B cell (primary cell): ENCODE data around the gene EEF1A2. TPM values are rescaled to one million over a fixed set of nuclear protein-coding genes. Genes with fewer than 3 reads are reported as not detected.

Experiments
- ATAC-seq: fragments of 200-7000 bp; cut with Tn5 transposase; one replicate; pipeline ENCODE4 v1.10.0; 2021; ENCODE audit warnings: low read depth, mild to moderate bottlenecking, moderate number of reproducible peaks, moderate library complexity
- CTCF ChIA-PET: fragments of 350-600 bp; sonication (Branson Sonifier 250); formaldehyde crosslinking; loops from one replicate; lab custom pipeline; 2021; ENCODE audit warnings: antibody characterized with exemption, inconsistent platforms; lab: Charles Lee
- POLR2A ChIA-PET: fragments of 350-600 bp; sonication (Branson Sonifier 250); formaldehyde crosslinking; loops from one replicate; lab custom pipeline; 2021; ENCODE audit warnings: antibody characterized with exemption; lab: Charles Lee
- DNase-seq: peaks from one replicate; pipeline ENCODE4 v3.0.0; 2013
- H2AFZ ChIP-seq: 2 replicates; pipeline ENCODE4 v1.6.1; 2012; ENCODE audit warnings: mild to moderate bottlenecking, low read depth, low read length; ENCODE audit not compliant: insufficient read depth, poor library complexity, severe bottlenecking
- H3K27ac ChIP-seq, 2 donors: 1 replicate in 1 of 2; 2 replicates in 1 of 2; pipeline ENCODE4 v1.5.1; 2012 to 2013; ENCODE audit warnings: low read length in 2 of 2, mild to moderate bottlenecking in 2 of 2, moderate library complexity in 1 of 2
- H3K27me3 ChIP-seq, 4 experiments: fragments of 200-600 bp in 1 of 4; sonication (generic) in 1 of 4; replicated peaks in 1 of 4; 1 replicate in 2 of 4; 2 replicates in 2 of 4; pipeline versions ENCODE4 v1.6.1 to v1.7.0; 2013 to 2016; ENCODE audit warnings: low read length in 3 of 4, mild to moderate bottlenecking in 2 of 4, mixed read lengths in 1 of 4, moderate library complexity in 1 of 4; ENCODE audit not compliant: insufficient read depth in 4 of 4, control insufficient read depth in 3 of 4; ENCODE audit errors: control extremely low read depth in 1 of 4
- H3K36me3 ChIP-seq, 2 experiments: replicated peaks in 1 of 2; 1 replicate in 1 of 2; 2 replicates in 1 of 2; pipeline versions ENCODE4 v1.6.1 to v1.7.1; 2013; ENCODE audit warnings: low read length in 1 of 2; ENCODE audit not compliant: insufficient read depth in 2 of 2, control insufficient read depth in 1 of 2; ENCODE audit errors: control extremely low read depth in 1 of 2, extremely low read depth in 1 of 2
- H3K4me1 ChIP-seq, 2 donors: fragments of 200-600 bp in 1 of 2; sonication (generic) in 1 of 2; 1 replicate in 1 of 2; 2 replicates in 1 of 2; pipeline versions ENCODE4 v1.5.1 to v1.6.1; 2013 to 2017; ENCODE audit warnings: low read length in 2 of 2; ENCODE audit not compliant: control insufficient read depth in 2 of 2, insufficient read depth in 2 of 2
- H3K4me2 ChIP-seq: replicated peaks from 2 replicates; pipeline ENCODE3; 2012; ENCODE audit warnings: mild to moderate bottlenecking, low read depth, low read length; ENCODE audit not compliant: poor library complexity, severe bottlenecking
- H3K4me3 ChIP-seq, 5 experiments: fragments of 200-600 bp in 1 of 5; sonication (generic) in 1 of 5; 1 replicate in 3 of 5; 2 replicates in 2 of 5; pipeline versions ENCODE4 v1.5.1 to v1.7.0; 2011 to 2016; ENCODE audit warnings: low read length in 4 of 5, mild to moderate bottlenecking in 4 of 5, low read depth in 2 of 5, control low read depth in 1 of 5, moderate library complexity in 1 of 5; ENCODE audit not compliant: insufficient read depth in 1 of 5; ENCODE audit errors: control extremely low read depth in 1 of 5, extremely low read depth in 1 of 5
- H3K79me2 ChIP-seq: fragments of 200-600 bp; sonication (generic); one replicate; pipeline ENCODE4 v1.6.0; 2016; ENCODE audit warnings: low read length; ENCODE audit not compliant: control insufficient read depth, insufficient read depth
- H3K9ac ChIP-seq: fragments of 200-600 bp; sonication (generic); 2 replicates; pipeline ENCODE4 v1.6.1; 2017; ENCODE audit warnings: mild to moderate bottlenecking, low read length, moderate library complexity
- H3K9me3 ChIP-seq, 3 donors: one replicate each; pipeline versions ENCODE4 v1.6.1 to v1.7.1; 2013; ENCODE audit warnings: low read length in 2 of 3; ENCODE audit not compliant: control insufficient read depth in 2 of 3, insufficient read depth in 1 of 3; ENCODE audit errors: control extremely low read depth in 1 of 3
- H4K20me1 ChIP-seq: 2 replicates; pipeline ENCODE4 v1.6.0; 2012; ENCODE audit warnings: mild to moderate bottlenecking, low read length; ENCODE audit not compliant: insufficient read depth, control insufficient read depth, poor library complexity, severe bottlenecking
- H3K27ac Mint-ChIP-seq: one replicate; pipeline ENCODE4 v1.8.0; 2021; ENCODE audit warnings: mixed read lengths
- H3K27me3 Mint-ChIP-seq: one replicate; pipeline ENCODE4 v1.8.0; 2021; ENCODE audit warnings: mixed read lengths
- H3K4me1 Mint-ChIP-seq: one replicate; pipeline ENCODE4 v1.8.0; 2021; ENCODE audit warnings: mixed read lengths
- H3K4me3 Mint-ChIP-seq: one replicate; pipeline ENCODE4 v1.8.0; 2021; ENCODE audit warnings: mixed read lengths
- H3K9me3 Mint-ChIP-seq: one replicate; pipeline ENCODE4 v1.8.0; 2022; ENCODE audit warnings: mixed read lengths; ENCODE audit not compliant: insufficient read depth
- EZH2 ChIP-seq: IDR thresholded peaks from 2 replicates; pipeline ENCODE4 v1.6.1; 2012; ENCODE audit warnings: borderline replicate concordance, low read depth, mild to moderate bottlenecking, moderate library complexity, low read length; ENCODE audit not compliant: insufficient read depth, poor library complexity, severe bottlenecking
- WGBS: methylation state at CpG from one replicate; pipeline ENCODE4 v1.1.5; 2013; ENCODE audit warnings: missing lambda C conversion rate; ENCODE audit not compliant: insufficient coverage; 5-methylcytosine and 5-hydroxymethylcytosine counted together
- intact Hi-C: fragments of 100-400 bp; cut with micrococcal nuclease; formaldehyde crosslinking; loops from one replicate; pipeline ENCODE4 v1.10.0; 2022
- polyA plus RNA-seq: library from polyadenylated mRNA; depleted of rRNA; stranded (reverse); fragments of >200 nt; gene quantifications from 2 replicates; pipeline ENCODE4 v1.2.3, GENCODE V29; 2012
- total RNA-seq, 2 donors: library from RNA; stranded (reverse); fragments of 120-200 nt in 1 of 2; gene quantifications; 1 replicate in 1 of 2; 2 replicates in 1 of 2; pipeline versions ENCODE4 v1.2.3 to v1.2.4, GENCODE V29; 2013 to 2022
- TF ChIP-seq, protein P1 (sequence below): fragments of 200-600 bp; IDR thresholded peaks from one replicate; pipeline ENCODE4 v1.8.0; 2022; ENCODE audit warnings: antibody characterized with exemption, mild to moderate bottlenecking

EEF1A2 gene
- total and polyA plus RNA-seq, 2 donors (not counting 1 experiment from before 2014, with no cell fraction given) = 2.2 to 2.9 TPM

DNA sequence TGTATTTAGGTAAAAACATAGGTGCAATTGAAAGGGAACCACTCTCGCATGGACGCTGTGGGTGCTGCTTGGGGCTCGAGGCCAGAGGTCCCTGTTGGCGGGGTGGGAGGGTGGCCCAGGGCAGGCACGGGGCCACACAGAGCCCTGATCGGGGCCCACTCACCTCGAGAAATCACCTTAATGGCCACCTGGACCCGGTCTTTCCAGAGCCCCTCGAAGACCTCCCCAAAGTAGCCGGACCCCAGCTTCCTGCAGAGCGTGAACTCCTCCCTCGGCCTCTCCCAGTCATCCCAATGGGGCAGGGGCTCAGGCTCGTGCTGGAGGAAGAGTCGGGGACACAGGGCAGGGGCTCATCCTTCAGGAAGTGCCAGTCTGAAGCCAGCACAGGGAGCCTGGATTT lies 34.5 kb upstream of the EEF1A2 start:
- H3K27ac ChIP-seq = no peak overlapping the region
- ChIA-PET CTCF (no interaction called here), POLR2A (no interaction called here)
- H3K9me3 ChIP-seq = peaks cover 0 to 3% (median 0%) of the 10 kb centered on the region in 3 donors
- 84% methylated on average over 14 of the region's 14 CpGs for WGBS
- peaks cover 13 to 22% of the 10 kb centered on the region in 2 donors for H3K4me1 ChIP-seq
- no peaks in the 10 kb centered on the region for H3K36me3 ChIP-seq
- no peak overlapping the region for H3K4me3 Mint-ChIP-seq
- H3K27ac Mint-ChIP-seq = no peak overlapping the region
- H3K4me2 ChIP-seq = no peak overlapping the region
- H3K27me3 Mint-ChIP-seq = no peaks in the 10 kb centered on the region
- no peaks in the 10 kb centered on the region for H3K79me2 ChIP-seq
- H3K9me3 Mint-ChIP-seq = no peaks in the 10 kb centered on the region
- ATAC-seq (no peak), DNase-seq (peak; percentile 7)
- peaks cover 15% of the 10 kb centered on the region for H3K4me1 Mint-ChIP-seq
- peaks cover 0 to 6% (median 0%) of the 10 kb centered on the region in 4 experiments for H3K27me3 ChIP-seq
- H3K4me3 ChIP-seq = no peak overlapping the region
- no peak overlapping the region for H2AFZ ChIP-seq
- no peaks in the 10 kb centered on the region for H4K20me1 ChIP-seq
- TF ChIP-seq, protein P1, sequence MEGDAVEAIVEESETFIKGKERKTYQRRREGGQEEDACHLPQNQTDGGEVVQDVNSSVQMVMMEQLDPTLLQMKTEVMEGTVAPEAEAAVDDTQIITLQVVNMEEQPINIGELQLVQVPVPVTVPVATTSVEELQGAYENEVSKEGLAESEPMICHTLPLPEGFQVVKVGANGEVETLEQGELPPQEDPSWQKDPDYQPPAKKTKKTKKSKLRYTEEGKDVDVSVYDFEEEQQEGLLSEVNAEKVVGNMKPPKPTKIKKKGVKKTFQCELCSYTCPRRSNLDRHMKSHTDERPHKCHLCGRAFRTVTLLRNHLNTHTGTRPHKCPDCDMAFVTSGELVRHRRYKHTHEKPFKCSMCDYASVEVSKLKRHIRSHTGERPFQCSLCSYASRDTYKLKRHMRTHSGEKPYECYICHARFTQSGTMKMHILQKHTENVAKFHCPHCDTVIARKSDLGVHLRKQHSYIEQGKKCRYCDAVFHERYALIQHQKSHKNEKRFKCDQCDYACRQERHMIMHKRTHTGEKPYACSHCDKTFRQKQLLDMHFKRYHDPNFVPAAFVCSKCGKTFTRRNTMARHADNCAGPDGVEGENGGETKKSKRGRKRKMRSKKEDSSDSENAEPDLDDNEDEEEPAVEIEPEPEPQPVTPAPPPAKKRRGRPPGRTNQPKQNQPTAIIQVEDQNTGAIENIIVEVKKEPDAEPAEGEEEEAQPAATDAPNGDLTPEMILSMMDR = no peak
- TF ChIP-seq EZH2 = no peak
- intact Hi-C loops = no loop called here
- H3K9ac ChIP-seq = no peak overlapping the region

DNA sequence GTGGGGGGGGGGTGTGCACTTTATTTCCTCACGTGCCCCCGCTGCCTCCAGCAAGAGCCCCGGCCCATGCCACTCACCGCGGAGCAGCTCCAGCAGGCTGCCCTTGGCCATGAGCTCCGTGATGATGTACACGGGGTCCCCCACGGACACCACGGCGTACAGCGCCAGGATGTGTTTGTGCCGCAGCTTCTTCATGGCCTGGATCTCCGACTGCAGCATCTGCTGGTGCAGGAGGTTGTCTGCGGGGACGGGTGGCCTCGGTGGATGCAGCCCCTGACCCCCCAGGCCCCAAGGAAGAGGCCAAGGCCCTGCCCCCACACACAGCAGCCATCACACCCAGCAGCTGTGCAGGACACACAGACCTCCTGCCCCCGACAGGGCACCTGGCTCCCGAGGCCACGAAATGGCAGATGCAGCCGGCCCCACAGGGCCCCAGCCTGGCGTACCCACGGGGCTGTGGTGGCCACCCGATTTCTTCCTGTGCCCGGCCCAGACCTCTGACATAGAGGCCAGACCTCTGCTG lies 33.6 kb upstream of the EEF1A2 start:
- intact Hi-C loops = no loop called here
- Mint-ChIP-seq H3K9me3 (no peaks in the 10 kb centered on the region), H3K4me1 (peaks cover 13% of the 10 kb centered on the region), H3K4me3 (no peak overlapping the region), H3K27ac (no peak overlapping the region), H3K27me3 (no peaks in the 10 kb centered on the region)
- CTCF ChIA-PET = interaction anchor here (1.1 kb wide), 1 partner anchor 441 kb away, joined by 3 read pairs; no protein-coding TSS in a partner anchor
- Histone ChIP-seq H3K36me3 (no peaks in the 10 kb centered on the region), H3K4me2 (no peak overlapping the region), H3K27me3 (peaks cover 0 to 6% (median 0%) of the 10 kb centered on the region in 4 experiments), H3K79me2 (no peaks in the 10 kb centered on the region), H2AFZ (no peak overlapping the region), H3K4me3 (no peak overlapping the region), H3K27ac (no peak overlapping the region), H3K9me3 (peaks cover 0 to 3% (median 0%) of the 10 kb centered on the region in 3 donors), H3K4me1 (peaks cover 10 to 13% of the 10 kb centered on the region in 2 donors), H4K20me1 (no peaks in the 10 kb centered on the region), H3K9ac (no peak overlapping the region)
- POLR2A ChIA-PET = interaction anchor here (0.6 kb wide), 1 partner anchor 207 kb away, joined by 3 read pairs; the partner anchor contains the start of gene SLC2A4RG
- 76% methylated on average over 24 of the region's 24 CpGs for WGBS
- ATAC-seq (no peak), DNase-seq (peak; percentile 9)
- TF ChIP-seq, protein P1 = no peak
- TF ChIP-seq EZH2 = no peak
